Keratinocyte (primary cell): ENCODE data around the gene CCNL2. TPM values are rescaled to one million over a fixed set of nuclear protein-coding genes. Genes with fewer than 3 reads are reported as not detected.

Experiments used
- DNase-seq: peaks from one replicate; pipeline ENCODE4 v3.0.0-alpha.2; 2011; ENCODE audit warnings: low read depth, missing footprints, low spot score
- FAIRE-seq: peaks from 2 replicates; lab custom pipeline; 2011; peaks lifted over from hg19 to GRCh38; lab: Jason Lieb, UNC
- H2AFZ ChIP-seq: 2 replicates; pipeline ENCODE4 v1.6.0; 2012; ENCODE audit warnings: low read length, control low read depth, inconsistent platforms; ENCODE audit not compliant: control insufficient read depth
- H3K27ac ChIP-seq: 2 replicates; pipeline ENCODE4 v1.5.1; 2011; ENCODE audit warnings: low read length; ENCODE audit not compliant: control insufficient read depth, insufficient read depth
- H3K27me3 ChIP-seq: 3 replicates; pipeline ENCODE4 v1.6.0; 2011; ENCODE audit warnings: low read length; ENCODE audit not compliant: control insufficient read depth, insufficient read depth; ENCODE audit errors: extremely low read depth
- H3K36me3 ChIP-seq, 2 experiments: 2 replicates in 1 of 2; 3 replicates in 1 of 2; pipeline ENCODE4 v1.5.1; 2011; ENCODE audit warnings: low read length in 2 of 2, mild to moderate bottlenecking in 1 of 2; ENCODE audit not compliant: control insufficient read depth in 2 of 2, insufficient read depth in 2 of 2; ENCODE audit errors: extremely low read depth in 1 of 2
- H3K4me1 ChIP-seq: 3 replicates; pipeline ENCODE4 v1.5.1; 2011; ENCODE audit warnings: low read length; ENCODE audit not compliant: control insufficient read depth, insufficient read depth; ENCODE audit errors: extremely low read depth
- H3K4me2 ChIP-seq: 3 replicates; pipeline ENCODE4 v1.6.0; 2011; ENCODE audit warnings: low read depth, low read length; ENCODE audit not compliant: control insufficient read depth, insufficient read depth; ENCODE audit errors: extremely low read depth
- H3K4me3 ChIP-seq, 3 experiments: fragments of 200-600 bp in 1 of 3; sonication (generic) in 1 of 3; 2 replicates in 2 of 3; 3 replicates in 1 of 3; pipeline ENCODE4 v1.5.1; 2011 to 2016; ENCODE audit warnings: low read length in 3 of 3, mild to moderate bottlenecking in 3 of 3, control low read depth in 2 of 3, inconsistent platforms in 1 of 3, low read depth in 1 of 3, mixed read lengths in 1 of 3, mixed run types in 1 of 3, moderate library complexity in 1 of 3; ENCODE audit not compliant: control insufficient read depth in 2 of 3, insufficient read depth in 2 of 3; ENCODE audit errors: extremely low read depth in 1 of 3
- H3K79me2 ChIP-seq: 2 replicates; pipeline ENCODE4 v1.6.0; 2012; ENCODE audit warnings: low read length; ENCODE audit not compliant: control insufficient read depth, insufficient read depth
- H3K9ac ChIP-seq: 3 replicates; pipeline ENCODE4 v1.6.0; 2011; ENCODE audit warnings: low read length; ENCODE audit not compliant: control insufficient read depth, insufficient read depth; ENCODE audit errors: extremely low read depth
- H3K9me1 ChIP-seq: 3 replicates; pipeline ENCODE4 v1.6.0; 2011; ENCODE audit warnings: low read length; ENCODE audit not compliant: control insufficient read depth, insufficient read depth; ENCODE audit errors: extremely low read depth
- H3K9me3 ChIP-seq: 2 replicates; pipeline ENCODE4 v1.5.1; 2012; ENCODE audit warnings: low read depth, low read length; ENCODE audit not compliant: control insufficient read depth
- H4K20me1 ChIP-seq: 3 replicates; pipeline ENCODE4 v1.6.0; 2011; ENCODE audit warnings: low read length; ENCODE audit not compliant: control insufficient read depth, insufficient read depth; ENCODE audit errors: extremely low read depth
- CTCF ChIP-seq, 3 experiments: IDR thresholded peaks in 1 of 3; conservative IDR thresholded peaks in 1 of 3; optimal IDR thresholded peaks in 1 of 3; 2 replicates in 2 of 3; 3 replicates in 1 of 3; pipeline versions ENCODE3 to v1.5.1; 2011; ENCODE audit warnings: low read length in 3 of 3, mild to moderate bottlenecking in 3 of 3, moderate library complexity in 2 of 3, control low read depth in 1 of 3, inconsistent platforms in 1 of 3; ENCODE audit not compliant: insufficient read depth in 2 of 3; ENCODE audit errors: extremely low read depth in 1 of 3
- EZH2 ChIP-seq: IDR thresholded peaks from one replicate; pipeline ENCODE4 v1.6.1; 2012; ENCODE audit warnings: inconsistent platforms, mild to moderate bottlenecking, low read length, moderate library complexity
- dilution Hi-C: fragments of 300-500 bp; cut with MboI; formaldehyde crosslinking; loops from one replicate; pipeline ENCODE4 v1.7.0; 2020; ENCODE audit warnings: low sequenced_read_pairs; ENCODE audit not compliant: extremely low pct_ligation_motif_present
- polyA plus RNA-seq, 5 experiments: library from polyadenylated mRNA; depleted of rRNA in 3 of 5; stranded (reverse) in 3 of 5; stranded (forward) in 1 of 5; unstranded in 1 of 5; fragments of >200 nt; gene quantifications; 1 replicate in 1 of 5; 2 replicates in 3 of 5; 3 replicates in 1 of 5; pipeline versions ENCODE4 v1.2.1 to v1.2.3, GENCODE V29; 2011 to 2012; ENCODE audit warnings: missing spikeins in 2 of 5, low read depth in 1 of 5, low replicate concordance in 1 of 5

CCNL2 gene
- polyA plus RNA-seq, 1 donor (not counting 4 experiments of a cell fraction or from before 2014, with no cell fraction given) = 140 TPM

GRCh38 chr1:1423245-1423597, 24.1 kb upstream of the CCNL2 start:
- dilution Hi-C loops = no loop called here
- H2AFZ ChIP-seq = no peak overlapping the region
- H3K9ac ChIP-seq = no peak overlapping the region
- DNase-seq (no peak), FAIRE-seq (no peak)
- no peak overlapping the region for H3K4me2 ChIP-seq
- H3K9me3 ChIP-seq = no peaks in the 10 kb centered on the region
- peaks cover 30% of the 10 kb centered on the region for H3K4me1 ChIP-seq
- H3K4me3 ChIP-seq = no peak overlapping the region
- H4K20me1 ChIP-seq = no peaks in the 10 kb centered on the region
- no peaks in the 10 kb centered on the region for H3K9me1 ChIP-seq
- H3K27me3 ChIP-seq = no peaks in the 10 kb centered on the region
- no peak overlapping the region for H3K27ac ChIP-seq
- no peaks in the 10 kb centered on the region for H3K79me2 ChIP-seq
- no peaks in the 10 kb centered on the region for H3K36me3 ChIP-seq
- no peak for TF ChIP-seq EZH2
- no peak for TF ChIP-seq CTCF (optimal IDR thresholded peaks at IDR 0.05 in 1 of 3, IDR thresholded peaks at IDR 0.05 in 1 of 3, conservative IDR thresholded peaks at IDR 0.05 in 1 of 3; ENCODE audit: extremely low read depth in 1 of 3, insufficient read depth in 2 of 3, low read length in 3 of 3)

- no peaks in the 10 kb centered on the region for H3K79me2 ChIP-seq
- no peak overlapping the region for H3K27ac ChIP-seq
- H3K9ac ChIP-seq = no peak overlapping the region
- H4K20me1 ChIP-seq = no peaks in the 10 kb centered on the region
- no peaks in the 10 kb centered on the region for H3K9me3 ChIP-seq
- H3K9me1 ChIP-seq = no peaks in the 10 kb centered on the region
- TF ChIP-seq CTCF (optimal IDR thresholded peaks at IDR 0.05 in 1 of 3, IDR thresholded peaks at IDR 0.05 in 1 of 3, conservative IDR thresholded peaks at IDR 0.05 in 1 of 3; ENCODE audit: extremely low read depth in 1 of 3, insufficient read depth in 2 of 3, low read length in 3 of 3) (no peak), EZH2 (no peak)
- H3K36me3 ChIP-seq = no peaks in the 10 kb centered on the region
- dilution Hi-C loops = no loop called here
- no peak overlapping the region for H3K4me3 ChIP-seq
- DNase-seq = no peak
- H2AFZ ChIP-seq = no peak overlapping the region
- peaks cover 34% of the 10 kb centered on the region for H3K4me1 ChIP-seq
- peak overlapping the region; percentile 3 for H3K4me2 ChIP-seq
- peak; percentile 43 for FAIRE-seq
- H3K27me3 ChIP-seq = no peaks in the 10 kb centered on the region
Observed at GRCh38 chr1:1422465-1423244, 23.5 kb upstream of the CCNL2 start.
